ENCODE results near the gene CACNG4. TPM values are rescaled to one million over a fixed set of nuclear protein-coding genes. Genes with fewer than 3 reads are reported as not detected.

Gene CACNG4
- total RNA-seq, 1 experiment from 2014 or later: not detected

GRCh38 chr17:67017910-67018309 is 53.4 kb downstream of the CACNG4 start (continued):
- no peak for TF ChIP-seq ATF3 (IDR thresholded peaks at IDR 0.05)
- no peak for TF ChIP-seq TCF7L2 (IDR thresholded peaks at IDR 0.05; ENCODE audit: borderline replicate concordance, extremely low read depth, insufficient read depth, insufficient read length)
- no peak for TF ChIP-seq SIN3A (IDR thresholded peaks at IDR 0.05; ENCODE audit: low read depth)
- no peak for TF ChIP-seq SP1 (IDR thresholded peaks at IDR 0.05; ENCODE audit: low read depth)
- TF ChIP-seq ZBTB33 (IDR thresholded peaks at IDR 0.05; ENCODE audit: extremely low read depth, insufficient replicate concordance, low read length): no peak

- Histone ChIP-seq H2AFZ (ENCODE audit: low read depth, low read length, poor library complexity, severe bottlenecking) (no peak overlapping the region), H3K9me3 (ENCODE audit: control insufficient read depth in 1 of 2, insufficient read depth in 1 of 2, low read depth in 1 of 2, low read length in 2 of 2) (no peaks in the 10 kb centered on the region), H3K9ac (ENCODE audit: low read length) (no peak overlapping the region), H4K20me1 (ENCODE audit: insufficient read depth) (no peaks in the 10 kb centered on the region), H3K4me2 (ENCODE audit: low read length) (no peak overlapping the region), H3K36me3 (ENCODE audit: control insufficient read depth in 1 of 2, insufficient read depth in 2 of 2, low read length in 2 of 2) (no peaks in the 10 kb centered on the region), H3K27ac (ENCODE audit: low read depth, low read length) (no peak overlapping the region), H3K4me1 (ENCODE audit: control insufficient read depth in 1 of 2, insufficient read depth in 2 of 2, low read length in 2 of 2) (peaks cover 0 to 8% of the 10 kb centered on the region in 2 experiments; a peak in 2 of 4 replicates), H3K9me2 (ENCODE audit: insufficient read depth) (no peaks in the 10 kb centered on the region), H3K27me3 (ENCODE audit: insufficient read depth, low read length) (no peaks in the 10 kb centered on the region), H3K4me3 (replicated peaks in 1 of 2; ENCODE audit: low read depth in 1 of 2, low read length in 2 of 2) (no peak overlapping the region), H3K79me2 (ENCODE audit: insufficient read depth, low read length) (no peaks in the 10 kb centered on the region)
- ChIA-PET POLR2A (no interaction called here), RAD21 (ENCODE audit: low non-redundant PET in 1 of 2, low total read pairs in 2 of 2, uncharacterized antibody in 2 of 2, unreplicated experiment in 2 of 2) (no interaction called here), CTCF (no interaction called here)
- BruUV-seq (replicated peaks): no TSS peak
- intact Hi-C loops (cut with micrococcal nuclease): no loop called here
- ATAC-seq: no peak
- DNase-seq (ENCODE audit: low read depth, low spot score): no peak
- TF ChIP-seq MAX (IDR thresholded peaks at IDR 0.05) (no peak), REST (IDR thresholded peaks at IDR 0.05; ENCODE audit: low read depth) (no peak)
These were observed 54.2 kb downstream of the CACNG4 start for GRCh38 chr17:67018471-67019434.

Measured in HCT116 (cell line).